Measurements from ENCODE around the gene TMEM117.

GRCh38 chr12:43887397-43887796 lies 51.5 kb downstream of the TMEM117 start:
- no peak for TF ChIP-seq BACH1 (IDR thresholded peaks at IDR 0.05; ENCODE audit: borderline replicate concordance)
- TF ChIP-seq CEBPB (IDR thresholded peaks at IDR 0.05; ENCODE audit: borderline replicate concordance in 1 of 2, low read depth in 2 of 2, low read length in 2 of 2): no peak
- TF ChIP-seq CREB1 (IDR thresholded peaks at IDR 0.05; ENCODE audit: low read depth): no peak
- no peak for TF ChIP-seq ZNF274 (IDR thresholded peaks at IDR 0.05; ENCODE audit: insufficient read depth, insufficient read length)
- TF ChIP-seq RAD21 (IDR thresholded peaks at IDR 0.05; ENCODE audit: insufficient read depth, low read depth, low read length): no peak
- TF ChIP-seq, protein P1, sequence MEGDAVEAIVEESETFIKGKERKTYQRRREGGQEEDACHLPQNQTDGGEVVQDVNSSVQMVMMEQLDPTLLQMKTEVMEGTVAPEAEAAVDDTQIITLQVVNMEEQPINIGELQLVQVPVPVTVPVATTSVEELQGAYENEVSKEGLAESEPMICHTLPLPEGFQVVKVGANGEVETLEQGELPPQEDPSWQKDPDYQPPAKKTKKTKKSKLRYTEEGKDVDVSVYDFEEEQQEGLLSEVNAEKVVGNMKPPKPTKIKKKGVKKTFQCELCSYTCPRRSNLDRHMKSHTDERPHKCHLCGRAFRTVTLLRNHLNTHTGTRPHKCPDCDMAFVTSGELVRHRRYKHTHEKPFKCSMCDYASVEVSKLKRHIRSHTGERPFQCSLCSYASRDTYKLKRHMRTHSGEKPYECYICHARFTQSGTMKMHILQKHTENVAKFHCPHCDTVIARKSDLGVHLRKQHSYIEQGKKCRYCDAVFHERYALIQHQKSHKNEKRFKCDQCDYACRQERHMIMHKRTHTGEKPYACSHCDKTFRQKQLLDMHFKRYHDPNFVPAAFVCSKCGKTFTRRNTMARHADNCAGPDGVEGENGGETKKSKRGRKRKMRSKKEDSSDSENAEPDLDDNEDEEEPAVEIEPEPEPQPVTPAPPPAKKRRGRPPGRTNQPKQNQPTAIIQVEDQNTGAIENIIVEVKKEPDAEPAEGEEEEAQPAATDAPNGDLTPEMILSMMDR (IDR thresholded peaks at IDR 0.05 in 2 of 3, conservative IDR thresholded peaks at IDR 0.05 in 1 of 3; ENCODE audit: control insufficient read depth in 2 of 3, extremely low read depth in 1 of 3, insufficient read depth in 1 of 3, low read depth in 3 of 3, low read length in 3 of 3): no peak
- TF ChIP-seq RB1 (IDR thresholded peaks at IDR 0.05; ENCODE audit: borderline replicate concordance): no peak
- no peak for TF ChIP-seq JUNB (IDR thresholded peaks at IDR 0.05)
- TF ChIP-seq, protein P2, sequence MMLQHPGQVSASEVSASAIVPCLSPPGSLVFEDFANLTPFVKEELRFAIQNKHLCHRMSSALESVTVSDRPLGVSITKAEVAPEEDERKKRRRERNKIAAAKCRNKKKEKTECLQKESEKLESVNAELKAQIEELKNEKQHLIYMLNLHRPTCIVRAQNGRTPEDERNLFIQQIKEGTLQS (IDR thresholded peaks at IDR 0.05; ENCODE audit: borderline replicate concordance, extremely low read depth, low read depth, low read length): no peak
